Mucosa of stomach (tissue), 1 donor: Measurements from ENCODE around the gene RGS3.

Experiments
- H3K27me3 ChIP-seq: one replicate; pipeline ENCODE4 v1.7.0; 2013; ENCODE audit warnings: mild to moderate bottlenecking, low read length; ENCODE audit not compliant: control insufficient read depth, insufficient read depth
- H3K36me3 ChIP-seq: one replicate; pipeline ENCODE4 v1.7.0; 2013; ENCODE audit warnings: low read length; ENCODE audit not compliant: control insufficient read depth, insufficient read depth
- H3K4me1 ChIP-seq: one replicate; pipeline ENCODE4 v1.7.0; 2013; ENCODE audit warnings: mild to moderate bottlenecking, low read length; ENCODE audit not compliant: control insufficient read depth, insufficient read depth
- H3K4me3 ChIP-seq: one replicate; pipeline ENCODE4 v1.7.0; 2013; ENCODE audit warnings: low read length
- H3K9ac ChIP-seq: one replicate; pipeline ENCODE4 v1.7.0; 2013; ENCODE audit warnings: mild to moderate bottlenecking, low read length, moderate library complexity
- H3K9me3 ChIP-seq: one replicate; pipeline ENCODE4 v1.7.0; 2013; ENCODE audit warnings: mild to moderate bottlenecking, low read length, moderate library complexity; ENCODE audit not compliant: control insufficient read depth
- donor health status: Pancreatic carcinoma.

RGS3 gene

DNA sequence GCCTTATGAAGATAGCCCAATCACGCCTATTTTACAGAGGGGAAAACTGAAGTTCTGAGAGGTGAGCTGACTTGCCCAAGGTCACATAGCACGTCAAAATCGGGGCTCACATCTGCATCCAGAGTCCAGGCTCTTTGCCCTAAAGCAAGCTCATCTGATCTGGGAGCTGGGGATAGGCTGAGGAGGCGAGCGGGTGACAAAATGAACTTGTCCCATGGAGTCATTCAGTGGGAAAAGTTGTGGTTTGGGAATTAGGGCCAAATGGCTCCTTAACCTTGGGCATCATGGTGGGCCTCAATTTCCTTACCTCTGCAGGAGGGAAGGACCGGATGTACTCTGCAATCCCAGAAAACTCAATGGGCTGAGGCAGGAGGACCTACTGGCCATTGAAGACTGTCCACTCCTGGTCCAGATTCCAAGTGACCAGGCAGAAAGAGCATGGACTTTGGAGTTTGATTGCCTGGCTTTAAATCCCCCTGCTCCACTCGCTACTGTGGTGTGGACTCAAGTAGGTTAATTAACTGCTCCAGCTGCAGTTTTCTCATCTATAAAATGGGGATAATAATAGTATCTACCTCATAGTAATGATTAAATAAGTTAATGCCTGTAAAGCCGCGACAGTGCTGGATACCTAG lies 160.4 kb downstream of the RGS3 start:
- Histone ChIP-seq H3K27me3 (no peaks in the 10 kb centered on the region), H3K4me1 (peaks cover 34% of the 10 kb centered on the region)

DNA sequence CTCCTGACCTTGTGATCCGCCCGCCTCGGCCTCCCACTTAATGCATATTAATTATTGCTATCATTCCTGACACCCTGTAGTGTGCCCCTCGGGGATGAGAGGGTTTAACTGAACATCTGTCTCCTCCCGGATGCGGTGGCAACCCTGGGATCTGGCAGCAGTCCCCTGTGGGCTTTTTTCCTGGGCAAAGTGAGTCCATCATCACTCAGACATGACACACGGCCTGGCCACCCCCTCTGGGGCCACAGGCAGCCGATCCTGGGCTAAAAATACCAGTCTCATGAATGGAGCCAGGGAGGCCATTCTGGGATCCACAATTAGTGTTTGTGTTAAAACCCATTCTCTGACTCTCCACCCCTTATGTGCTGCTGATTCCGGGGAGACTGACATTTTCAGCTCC lies 161.2 kb downstream of the RGS3 start:
- no peaks in the 10 kb centered on the region for H3K9me3 ChIP-seq
- no peak overlapping the region for H3K4me3 ChIP-seq
- H3K4me1 ChIP-seq = peaks cover 26% of the 10 kb centered on the region
- H3K27me3 ChIP-seq = no peaks in the 10 kb centered on the region
- no peak overlapping the region for H3K9ac ChIP-seq
- no peaks in the 10 kb centered on the region for H3K36me3 ChIP-seq

More for the DNA sequence above, 160.4 kb downstream of the RGS3 start:
- no peaks in the 10 kb centered on the region for H3K9me3 ChIP-seq
- no peak overlapping the region for H3K4me3 ChIP-seq
- no peak overlapping the region for H3K9ac ChIP-seq
- no peaks in the 10 kb centered on the region for H3K36me3 ChIP-seq

DNA sequence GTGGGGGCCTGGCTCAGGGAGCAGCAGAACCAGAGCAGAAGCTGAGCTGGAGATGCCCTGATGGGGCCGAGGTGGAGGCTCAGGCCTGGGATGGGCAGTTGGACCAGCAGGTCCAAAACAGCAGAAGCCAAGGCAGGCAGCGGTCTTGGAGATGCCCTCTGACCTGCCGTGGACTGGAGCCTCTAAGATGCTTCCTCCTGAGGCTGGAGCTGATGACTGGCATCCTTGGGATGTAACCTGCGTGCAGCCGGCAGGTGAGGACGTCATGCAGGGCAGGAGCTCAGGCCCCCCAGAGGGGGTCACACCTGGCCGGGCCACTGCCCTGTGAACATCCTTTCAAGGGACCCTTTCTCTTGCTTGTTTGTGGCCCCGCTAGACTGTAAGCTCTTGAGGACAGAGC lies 162.0 kb downstream of the RGS3 start:
- no peak overlapping the region for H3K9ac ChIP-seq
- H3K4me1 ChIP-seq = peaks cover 18% of the 10 kb centered on the region
- H3K4me3 ChIP-seq = no peak overlapping the region
- H3K9me3 ChIP-seq = no peaks in the 10 kb centered on the region
- H3K36me3 ChIP-seq = no peaks in the 10 kb centered on the region
- no peaks in the 10 kb centered on the region for H3K27me3 ChIP-seq

DNA sequence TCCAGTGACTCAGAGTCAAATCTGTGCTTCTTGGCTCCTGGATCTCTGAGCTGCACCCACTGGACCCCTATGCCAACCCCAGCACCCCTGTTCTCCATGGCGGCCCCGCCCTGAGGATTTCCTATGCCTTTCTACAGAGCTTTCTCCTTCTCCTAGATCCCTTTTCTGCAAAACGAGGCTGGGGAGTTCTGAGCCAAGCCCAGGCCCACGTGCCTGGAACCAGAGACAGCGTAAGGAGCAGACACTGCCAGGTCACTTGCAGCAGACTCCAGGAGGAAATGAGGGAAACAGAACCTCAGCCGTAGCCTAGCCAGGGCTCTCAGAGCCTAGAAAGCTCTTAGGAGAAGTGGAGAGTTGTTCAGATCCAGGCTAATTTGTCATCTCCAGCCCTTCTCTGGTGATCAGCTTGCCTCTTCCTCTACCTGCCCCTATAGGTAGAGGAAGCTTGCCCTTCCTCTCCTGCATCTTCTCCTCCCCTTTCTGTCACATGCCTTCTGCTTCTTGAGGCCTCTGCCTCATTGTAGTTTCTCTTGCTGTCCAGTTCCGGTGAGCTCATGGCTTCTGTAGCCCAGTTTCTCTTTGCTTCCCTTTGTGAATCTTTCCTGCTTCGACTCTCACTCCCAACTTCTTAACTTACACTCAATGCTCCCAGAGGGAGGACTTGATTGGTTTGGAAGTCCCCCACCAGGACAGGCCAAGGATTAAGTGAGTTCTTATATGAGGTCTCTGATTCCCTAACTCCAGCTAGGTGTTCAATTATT lies 163.4 kb downstream of the RGS3 start:
- H3K4me1 ChIP-seq = peaks cover 9% of the 10 kb centered on the region
- no peak overlapping the region for H3K9ac ChIP-seq
- no peak overlapping the region for H3K4me3 ChIP-seq
- H3K27me3 ChIP-seq = no peaks in the 10 kb centered on the region
- H3K36me3 ChIP-seq = no peaks in the 10 kb centered on the region
- H3K9me3 ChIP-seq = no peaks in the 10 kb centered on the region

DNA sequence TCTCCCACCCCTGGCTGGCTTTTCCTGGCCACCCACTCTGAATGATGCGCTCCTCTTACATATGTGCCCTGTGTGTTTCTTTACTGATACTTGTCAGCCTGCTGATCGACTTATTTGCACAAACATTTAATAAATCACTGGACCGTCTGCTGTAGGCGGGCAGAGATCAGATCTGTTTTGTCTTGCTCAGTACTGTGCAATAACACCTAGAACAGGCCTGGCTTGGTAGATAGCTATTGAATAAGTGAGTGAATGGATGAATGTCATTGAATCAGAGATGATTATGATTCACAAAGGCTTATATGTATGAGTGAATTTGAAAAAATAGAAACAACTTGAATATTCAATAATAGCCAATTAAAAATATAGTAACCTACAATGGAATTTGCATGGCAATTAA lies 165.1 kb downstream of the RGS3 start:
- H3K4me1 ChIP-seq = no peaks in the 10 kb centered on the region
- no peak overlapping the region for H3K4me3 ChIP-seq
- no peak overlapping the region for H3K9ac ChIP-seq
- H3K9me3 ChIP-seq = no peaks in the 10 kb centered on the region
- no peaks in the 10 kb centered on the region for H3K36me3 ChIP-seq
- H3K27me3 ChIP-seq = no peaks in the 10 kb centered on the region

DNA sequence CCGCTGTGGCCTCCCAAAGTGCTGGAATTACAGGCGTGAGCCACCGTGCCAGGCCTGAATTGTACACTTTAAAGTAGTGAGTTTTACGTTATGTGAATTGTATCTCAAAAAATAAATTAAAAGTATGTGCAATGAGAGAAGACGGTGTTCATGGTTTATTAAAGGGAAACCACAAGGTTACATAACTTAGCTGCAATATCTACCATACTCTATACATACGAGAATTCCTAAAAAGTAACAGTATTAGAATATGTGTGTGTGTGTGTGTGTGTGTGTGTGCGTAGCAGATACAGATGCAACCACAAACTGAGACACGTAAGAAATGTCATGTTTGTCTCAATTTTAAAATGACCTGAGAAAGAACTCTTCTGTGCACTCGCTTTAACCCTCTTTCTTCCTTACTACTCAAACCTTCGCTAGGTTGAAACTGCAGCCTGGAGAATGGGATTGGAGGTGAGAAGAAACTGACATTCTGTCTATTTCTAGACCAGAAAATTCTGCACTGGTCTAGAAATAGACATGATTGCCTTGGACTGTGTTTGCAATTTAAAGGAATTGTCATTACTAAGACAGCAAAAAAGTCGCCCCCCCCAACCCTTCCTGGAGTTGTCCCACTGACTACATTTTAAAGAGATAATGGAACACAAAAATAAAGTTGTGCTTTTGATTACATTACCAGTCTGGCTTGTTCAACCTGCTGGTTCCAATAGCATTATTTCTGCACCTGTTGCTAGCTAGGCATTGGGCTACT lies 167.0 kb downstream of the RGS3 start:
- Histone ChIP-seq H3K9ac (no peak overlapping the region), H3K4me3 (no peak overlapping the region), H3K27me3 (no peaks in the 10 kb centered on the region), H3K4me1 (peaks cover 16% of the 10 kb centered on the region), H3K36me3 (no peaks in the 10 kb centered on the region), H3K9me3 (no peaks in the 10 kb centered on the region)

DNA sequence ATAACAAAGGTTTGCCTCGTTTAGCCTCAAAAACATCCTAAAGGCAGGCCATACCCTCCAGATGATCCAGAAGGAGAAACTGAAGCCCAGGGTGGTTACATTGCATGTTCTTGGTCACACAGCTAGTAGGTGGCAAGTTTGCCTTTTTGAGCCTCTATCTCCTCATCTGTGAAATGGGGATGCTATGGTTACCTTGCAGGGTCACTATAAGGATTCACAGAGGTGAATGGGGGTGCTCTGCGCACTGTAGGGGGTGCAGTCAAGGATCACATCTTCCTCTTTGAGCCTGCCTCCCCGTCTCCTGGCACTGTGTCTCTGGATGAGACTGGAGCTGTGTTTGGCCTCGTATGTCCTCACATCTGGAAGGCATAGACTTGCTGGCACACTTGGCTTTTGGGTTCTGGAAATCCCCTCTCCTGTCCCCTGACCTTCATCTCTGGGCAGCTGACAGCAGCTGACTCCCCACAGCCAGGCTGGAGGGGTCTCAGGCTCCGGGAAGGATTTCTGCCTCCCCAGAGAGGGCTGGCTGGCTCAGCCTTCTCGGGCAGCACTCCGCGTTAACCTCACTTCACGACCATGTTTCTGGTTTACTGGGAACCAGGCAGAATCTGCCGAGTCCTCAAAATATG lies 167.7 kb downstream of the RGS3 start:
- Histone ChIP-seq H3K36me3 (no peaks in the 10 kb centered on the region), H3K4me1 (peaks cover 16% of the 10 kb centered on the region), H3K9ac (no peak overlapping the region), H3K27me3 (no peaks in the 10 kb centered on the region), H3K9me3 (no peaks in the 10 kb centered on the region), H3K4me3 (no peak overlapping the region)

DNA sequence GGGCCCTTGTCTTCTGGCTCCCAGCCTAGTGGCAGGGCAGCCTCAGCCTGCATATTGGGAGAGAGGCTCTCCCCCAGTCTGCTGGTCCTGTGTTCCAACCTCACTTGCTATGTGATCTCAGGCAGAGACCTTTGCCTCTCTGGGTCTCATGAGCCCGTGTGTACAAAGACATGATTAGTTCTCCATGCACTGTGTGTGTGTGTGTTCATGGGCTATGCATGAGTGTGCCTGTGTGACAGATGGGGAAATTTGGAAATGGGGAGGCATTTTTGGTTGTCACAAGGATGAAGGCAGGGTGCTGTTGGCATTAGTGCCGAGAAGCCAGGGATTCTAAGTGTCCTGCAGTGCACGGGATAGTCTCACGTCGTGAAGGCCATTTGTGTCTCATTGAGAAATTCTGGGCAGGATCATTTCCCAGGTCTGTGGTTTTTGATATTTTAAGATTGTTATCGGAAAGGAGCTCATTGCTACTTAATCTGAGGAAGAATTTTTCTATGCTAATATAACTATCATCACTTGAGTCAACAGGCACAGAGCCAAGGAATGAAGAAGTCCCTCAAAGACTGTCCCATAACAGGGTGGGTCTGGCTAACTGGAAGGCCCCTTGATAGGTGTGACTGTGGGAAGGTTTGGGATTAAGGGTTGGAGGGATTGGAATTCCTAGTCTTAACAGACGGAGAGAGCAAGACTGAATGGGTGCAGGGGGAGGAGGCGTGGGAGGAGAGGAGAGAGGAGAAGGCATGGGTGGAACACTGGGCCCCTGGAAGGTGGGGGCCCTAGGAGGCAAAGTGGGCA lies 168.5 kb downstream of the RGS3 start:
- Histone ChIP-seq H3K9me3 (no peaks in the 10 kb centered on the region), H3K36me3 (no peaks in the 10 kb centered on the region), H3K9ac (no peak overlapping the region), H3K4me1 (peaks cover 16% of the 10 kb centered on the region), H3K4me3 (no peak overlapping the region), H3K27me3 (no peaks in the 10 kb centered on the region)

DNA sequence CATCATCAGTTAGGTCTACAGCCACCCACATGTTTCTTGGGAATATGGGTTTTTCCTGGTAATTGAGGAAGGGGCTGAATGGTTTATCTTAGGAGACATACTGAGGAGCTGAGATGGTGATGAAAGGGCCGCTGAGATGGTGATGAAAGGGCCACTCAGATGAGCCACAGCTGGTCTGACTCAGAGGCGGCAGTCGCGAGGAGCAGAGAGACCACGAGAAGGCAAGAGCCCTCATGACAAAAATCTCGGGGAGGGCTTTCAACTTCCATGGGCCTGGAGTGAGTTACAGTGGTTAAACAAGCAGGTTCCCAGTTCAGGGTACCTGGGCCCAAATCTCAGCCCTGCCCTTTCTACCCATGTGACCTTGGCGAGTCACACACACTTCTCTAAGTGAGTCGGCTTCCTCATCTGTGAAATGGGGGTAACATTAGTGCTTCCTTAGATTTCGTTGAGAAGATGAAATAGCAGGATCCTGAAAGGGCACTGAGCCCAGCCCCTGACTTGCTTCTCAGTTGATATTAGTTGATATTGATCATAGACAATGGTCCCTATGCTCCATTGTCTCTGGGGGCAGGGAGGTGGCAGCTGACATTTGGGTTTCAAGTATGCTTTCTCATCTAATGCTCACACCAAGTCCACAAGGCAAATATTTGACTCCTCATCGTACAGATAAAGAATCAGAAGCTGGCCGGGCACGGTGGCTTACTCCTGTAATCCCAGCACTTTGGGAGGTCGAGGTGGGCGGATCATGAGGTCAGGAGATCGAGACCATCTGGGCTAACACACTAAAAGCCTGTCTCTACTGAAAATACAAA lies 169.5 kb downstream of the RGS3 start:
- no peaks in the 10 kb centered on the region for H3K27me3 ChIP-seq

DNA sequence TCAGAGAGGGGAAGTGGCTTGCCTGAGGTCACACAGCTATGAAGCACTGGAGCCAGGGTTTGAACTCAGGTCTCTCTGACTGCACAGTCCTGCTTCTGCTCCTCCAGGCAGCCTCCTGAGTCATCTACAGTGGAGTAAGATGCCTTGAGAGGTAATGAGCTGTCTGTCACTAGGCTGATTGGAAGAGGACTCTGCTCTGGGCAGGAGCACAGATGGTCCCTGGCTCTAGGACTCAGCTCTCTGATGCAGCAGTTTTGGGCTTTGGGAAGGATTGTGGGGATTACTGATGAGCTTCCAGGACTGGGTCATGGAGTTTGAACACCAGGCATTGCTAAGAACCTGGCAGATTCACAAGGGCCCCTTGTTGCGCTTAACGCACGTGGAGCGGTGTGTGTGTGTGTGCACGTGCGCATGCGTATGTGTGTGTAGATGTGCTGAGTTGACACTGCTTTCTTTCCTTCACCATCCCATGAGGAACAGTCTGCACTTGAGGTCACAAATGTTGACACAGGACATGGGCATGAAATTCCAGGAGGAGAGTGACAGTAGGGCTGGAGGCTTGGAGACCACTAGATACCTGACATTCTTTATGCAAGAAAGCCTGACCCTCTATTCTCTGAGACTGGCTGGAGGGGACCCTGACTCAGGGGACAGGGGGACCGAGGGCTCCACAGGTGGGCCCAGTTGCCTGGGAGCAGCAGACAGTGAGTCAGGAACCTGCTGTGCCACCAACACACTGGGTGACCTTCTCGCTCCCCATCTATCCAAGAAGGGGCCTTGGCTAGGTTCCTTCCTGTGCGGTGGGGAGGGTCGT lies 170.5 kb downstream of the RGS3 start:
- peaks cover 16% of the 10 kb centered on the region for H3K4me1 ChIP-seq
- no peaks in the 10 kb centered on the region for H3K9me3 ChIP-seq
- H3K27me3 ChIP-seq = no peaks in the 10 kb centered on the region
- no peak overlapping the region for H3K4me3 ChIP-seq
- H3K9ac ChIP-seq = no peak overlapping the region
- no peaks in the 10 kb centered on the region for H3K36me3 ChIP-seq

More for the DNA sequence above, 169.5 kb downstream of the RGS3 start:
- Histone ChIP-seq H3K9ac (no peak overlapping the region), H3K9me3 (no peaks in the 10 kb centered on the region), H3K4me1 (peaks cover 16% of the 10 kb centered on the region), H3K4me3 (no peak overlapping the region), H3K36me3 (no peaks in the 10 kb centered on the region)
